ENCODE measurements around the gene CNTN5.

DNA sequence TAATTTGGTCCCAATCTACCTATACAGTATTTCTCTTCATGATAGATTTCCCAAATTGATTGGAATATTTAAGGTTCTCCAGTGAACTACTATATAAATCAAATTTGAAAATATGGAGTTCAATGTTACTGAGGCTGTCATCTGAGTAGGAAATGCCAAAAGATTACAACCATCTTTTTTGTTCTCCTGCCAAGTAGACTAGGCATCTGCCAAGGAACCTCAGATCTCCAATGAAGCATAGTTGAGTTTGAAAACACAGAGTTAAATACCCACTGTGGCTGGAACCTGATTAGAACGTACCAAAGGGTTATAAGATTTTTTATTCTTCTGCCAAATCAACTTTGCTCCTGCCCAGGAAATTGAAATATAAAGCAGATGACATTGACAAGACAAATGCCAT is 330.9 kb downstream of the CNTN5 start:
- TF ChIP-seq, protein P1, sequence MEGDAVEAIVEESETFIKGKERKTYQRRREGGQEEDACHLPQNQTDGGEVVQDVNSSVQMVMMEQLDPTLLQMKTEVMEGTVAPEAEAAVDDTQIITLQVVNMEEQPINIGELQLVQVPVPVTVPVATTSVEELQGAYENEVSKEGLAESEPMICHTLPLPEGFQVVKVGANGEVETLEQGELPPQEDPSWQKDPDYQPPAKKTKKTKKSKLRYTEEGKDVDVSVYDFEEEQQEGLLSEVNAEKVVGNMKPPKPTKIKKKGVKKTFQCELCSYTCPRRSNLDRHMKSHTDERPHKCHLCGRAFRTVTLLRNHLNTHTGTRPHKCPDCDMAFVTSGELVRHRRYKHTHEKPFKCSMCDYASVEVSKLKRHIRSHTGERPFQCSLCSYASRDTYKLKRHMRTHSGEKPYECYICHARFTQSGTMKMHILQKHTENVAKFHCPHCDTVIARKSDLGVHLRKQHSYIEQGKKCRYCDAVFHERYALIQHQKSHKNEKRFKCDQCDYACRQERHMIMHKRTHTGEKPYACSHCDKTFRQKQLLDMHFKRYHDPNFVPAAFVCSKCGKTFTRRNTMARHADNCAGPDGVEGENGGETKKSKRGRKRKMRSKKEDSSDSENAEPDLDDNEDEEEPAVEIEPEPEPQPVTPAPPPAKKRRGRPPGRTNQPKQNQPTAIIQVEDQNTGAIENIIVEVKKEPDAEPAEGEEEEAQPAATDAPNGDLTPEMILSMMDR (IDR thresholded peaks at IDR 0.05 in 4 of 5, conservative IDR thresholded peaks at IDR 0.05 in 1 of 5), result no peak
- no peak for TF ChIP-seq POLR2A (IDR thresholded peaks at IDR 0.05)

Data from gastrocnemius medialis (tissue), 4 donors.